IMR-90 (cell line): ENCODE results near the gene ITGB4.

Source experiments
- CTCF ChIP-seq: conservative IDR thresholded peaks from 2 replicates; pipeline ENCODE4 v1.5.1; 2012; ENCODE audit warnings: mild to moderate bottlenecking, low read depth, low read length, improper control_type of control experiment
- POLR2A ChIP-seq: IDR thresholded peaks from 2 replicates; pipeline ENCODE4 v1.6.1; 2012; ENCODE audit warnings: mild to moderate bottlenecking, low read depth, low read length
- RAD21 ChIP-seq: IDR thresholded peaks from 2 replicates; pipeline ENCODE4 v1.6.1; 2012; ENCODE audit warnings: low read length, improper control_type of control experiment
- USF2 ChIP-seq: fragments of 150-350 bp; IDR thresholded peaks from 2 replicates; pipeline ENCODE4 v1.6.1; 2017; ENCODE audit warnings: mild to moderate bottlenecking, antibody characterized with exemption, low read length, low read depth

- TF ChIP-seq POLR2A: no peak
- TF ChIP-seq CTCF: no peak
- TF ChIP-seq RAD21: no peak
- TF ChIP-seq USF2: no peak
Observed at GRCh38 chr17:75731086-75731715, 9.9 kb downstream of the ITGB4 start.
